Fibroblast of skin of abdomen (primary cell): Measurements from ENCODE around the gene SLC25A23.
"Not testable (repeated sequence)": the region's sequence is repeated elsewhere in the genome, so short reads cannot be mapped to it uniquely, and the experiment has no call there.

Experiments used
- DNase-seq: peaks from one replicate; pipeline ENCODE4 v3.0.0-alpha.2; 2013

SLC25A23 gene

DNA sequence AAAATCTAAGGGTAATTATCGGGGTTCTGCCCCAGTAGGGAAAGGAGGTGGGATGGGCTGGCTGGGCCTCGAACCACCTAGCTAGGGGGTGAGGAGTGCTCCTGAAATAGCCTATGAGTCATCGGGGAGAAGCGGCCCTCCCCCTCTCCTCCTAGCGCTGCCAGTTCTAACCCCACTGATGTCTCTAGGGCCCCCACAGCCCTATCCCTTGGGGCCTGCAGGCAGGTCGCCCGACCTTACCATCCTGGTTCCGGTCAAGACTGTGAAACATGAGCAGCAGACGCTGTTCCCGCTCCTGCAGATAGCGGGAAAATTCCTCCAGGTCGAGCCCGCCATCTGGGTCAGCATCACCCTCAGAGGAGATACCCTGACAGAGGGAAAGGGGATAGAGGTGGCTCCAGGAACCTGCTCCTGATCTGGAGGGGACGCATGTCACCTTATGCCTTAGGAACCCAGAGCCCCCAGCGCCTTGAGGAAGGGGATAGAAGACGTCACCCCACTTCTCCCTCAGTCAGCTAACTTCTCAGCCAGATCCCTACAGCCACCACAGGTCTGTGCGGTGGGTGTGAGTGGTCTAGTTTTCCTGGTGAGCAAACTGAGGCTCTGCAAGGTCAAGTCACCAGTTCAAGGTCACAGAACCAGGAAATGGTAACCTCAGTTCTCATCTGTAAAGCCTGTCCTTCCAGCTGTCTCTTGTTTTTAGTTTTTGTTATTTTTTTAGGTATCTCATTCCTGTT is 1.5 kb downstream of the SLC25A23 start:
- DNase-seq = no peak

- DNase-seq = no peak
Measured at GRCh38 chr19:6455924-6456323, 3.7 kb downstream of the SLC25A23 start.

DNA sequence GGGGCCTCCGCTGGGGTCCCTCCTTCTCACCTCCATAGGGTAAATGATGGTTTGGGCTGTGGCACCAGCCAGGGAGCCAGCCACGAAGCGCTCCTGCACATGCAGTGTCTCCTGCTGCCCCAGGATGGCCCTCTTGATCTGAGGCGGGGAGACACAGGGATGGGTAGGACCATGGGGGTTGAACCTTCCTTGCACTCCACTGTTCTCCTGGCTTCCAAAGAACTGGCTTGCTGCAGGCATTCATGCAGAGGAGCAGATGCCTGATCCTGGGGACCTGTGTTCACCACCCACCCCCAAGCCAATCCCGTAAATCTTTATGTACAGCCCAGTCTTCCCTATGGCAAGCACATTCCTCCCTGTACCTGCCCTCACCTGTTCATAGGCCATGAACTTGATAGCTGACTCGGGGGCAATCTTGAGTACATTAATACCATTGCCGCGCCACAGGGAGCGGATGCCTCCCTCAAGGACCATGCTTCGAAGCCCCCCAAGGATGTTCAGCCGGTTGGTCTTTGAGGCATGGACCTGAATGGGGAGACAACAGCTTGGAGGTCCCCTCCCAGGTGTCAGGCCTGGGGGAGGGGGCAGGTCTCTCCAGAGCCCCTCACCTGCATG is 5.5 kb downstream of the SLC25A23 start:
- DNase-seq = no peak

- DNase-seq = no peak
Measured at GRCh38 chr19:6452899-6453298, 6.7 kb downstream of the SLC25A23 start.

GRCh38 chr19:6452223-6452614 is 7.4 kb downstream of the SLC25A23 start:
- DNase-seq = no peak

- DNase-seq = no peak
Measured at GRCh38 chr19:6451583-6452222, 7.9 kb downstream of the SLC25A23 start.

DNA sequence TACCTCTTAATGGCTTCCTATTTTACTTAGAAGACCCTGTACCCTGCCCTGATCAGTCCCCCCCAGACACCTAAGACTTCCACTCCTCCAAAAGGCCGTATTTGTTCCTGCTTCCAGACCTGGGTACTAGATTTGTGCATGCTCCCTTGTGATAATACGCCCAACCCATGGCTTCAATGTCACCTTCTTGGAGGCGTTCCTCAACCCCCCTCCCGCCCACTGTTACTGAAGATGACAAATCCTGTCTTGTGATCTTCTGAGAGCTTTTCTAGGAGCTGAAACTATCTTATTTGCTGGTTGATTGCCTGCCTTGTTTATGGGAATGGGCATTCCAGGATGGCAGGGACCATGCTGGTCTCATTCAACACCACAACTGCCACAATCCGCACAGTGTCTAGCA is 9.4 kb downstream of the SLC25A23 start:
- no peak for DNase-seq

DNA sequence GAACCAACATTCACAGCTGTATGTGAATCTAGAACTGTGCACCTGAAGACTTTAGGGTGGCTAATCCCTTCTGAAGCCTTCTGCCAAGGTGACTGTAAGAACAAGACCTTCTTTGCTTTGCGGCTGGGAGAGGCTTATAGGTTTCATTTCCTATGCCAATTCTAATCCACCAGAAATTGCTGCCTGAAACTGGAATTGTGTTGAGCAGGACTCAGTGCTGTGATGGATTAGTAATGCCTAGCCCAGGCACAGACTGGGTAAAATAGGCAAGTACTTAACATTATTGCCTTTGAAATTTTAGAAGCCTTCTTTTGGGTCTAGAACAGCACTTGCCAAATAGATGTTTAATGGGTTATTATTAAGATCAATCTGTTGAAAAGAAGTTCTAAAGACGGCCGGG is 11.5 kb downstream of the SLC25A23 start:
- no peak for DNase-seq

DNA sequence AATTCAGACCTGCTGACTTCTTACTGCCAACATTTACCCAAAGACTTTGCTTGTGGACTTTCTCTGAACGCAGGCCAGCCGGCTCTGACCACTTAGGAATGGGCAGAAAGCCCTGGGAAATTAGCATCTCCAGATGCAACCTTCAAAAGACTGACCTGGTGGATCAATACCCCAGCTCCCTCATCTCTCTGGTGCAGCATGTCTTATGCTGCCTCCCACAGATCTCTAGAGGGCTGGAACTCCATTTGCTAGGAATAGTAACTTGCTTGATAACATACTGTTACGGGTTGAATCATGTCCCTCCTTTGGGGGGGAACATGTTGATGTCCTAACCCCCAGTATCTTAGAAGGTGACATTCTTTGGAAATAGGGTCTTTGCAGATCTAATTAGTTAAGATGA is 13.1 kb downstream of the SLC25A23 start:
- no peak for DNase-seq

DNA sequence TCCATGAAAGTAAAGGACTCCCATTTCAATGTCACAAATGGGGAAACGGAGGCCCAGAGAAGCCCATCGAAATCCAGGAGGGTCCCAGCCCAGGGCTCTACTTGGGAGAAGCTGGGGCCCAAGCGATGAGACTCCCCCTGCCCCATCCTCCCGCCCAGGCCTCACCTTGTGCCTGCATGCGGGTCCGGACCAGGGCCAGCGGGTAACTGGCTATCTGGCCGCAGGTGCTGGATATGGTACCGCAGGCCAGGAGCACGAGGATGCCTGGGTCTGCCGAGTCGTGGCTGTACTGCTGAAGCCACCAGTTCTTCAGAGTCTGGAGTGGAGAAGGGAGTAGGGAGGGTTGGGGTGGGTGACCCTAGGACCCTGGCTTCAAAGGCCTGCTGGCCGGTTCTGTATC is 15.6 kb downstream of the SLC25A23 start:
- DNase-seq = no peak

DNA sequence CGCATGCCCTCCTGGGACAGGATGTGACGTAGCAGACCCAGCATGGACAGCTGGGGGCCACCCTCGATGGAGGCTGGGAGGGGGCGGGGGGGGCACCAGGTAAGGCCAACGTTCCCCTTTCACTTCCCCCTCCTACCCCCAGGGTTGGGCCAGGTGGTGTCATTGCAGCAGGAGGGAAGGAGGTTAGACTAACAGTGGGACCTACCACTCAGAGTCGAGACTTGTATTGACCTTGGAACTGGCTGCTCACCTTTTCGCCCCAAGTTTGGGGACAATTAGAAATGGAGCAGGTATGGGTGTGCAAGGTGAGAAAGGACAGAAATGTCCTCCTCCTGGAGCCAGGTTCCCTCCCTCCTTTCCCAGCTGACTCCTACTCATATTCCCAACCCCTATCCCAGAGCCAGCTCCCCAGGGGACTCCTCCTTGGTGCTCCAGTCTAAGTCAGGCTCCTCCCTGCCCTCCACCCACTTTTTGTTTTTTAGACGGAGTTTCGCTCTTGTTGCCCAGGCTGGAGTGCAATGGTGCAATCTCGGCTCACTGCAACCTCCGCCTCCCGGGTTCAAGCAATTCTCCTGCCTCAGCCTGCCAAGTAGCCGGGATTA is 17.4 kb downstream of the SLC25A23 start:
- no peak for DNase-seq

DNA sequence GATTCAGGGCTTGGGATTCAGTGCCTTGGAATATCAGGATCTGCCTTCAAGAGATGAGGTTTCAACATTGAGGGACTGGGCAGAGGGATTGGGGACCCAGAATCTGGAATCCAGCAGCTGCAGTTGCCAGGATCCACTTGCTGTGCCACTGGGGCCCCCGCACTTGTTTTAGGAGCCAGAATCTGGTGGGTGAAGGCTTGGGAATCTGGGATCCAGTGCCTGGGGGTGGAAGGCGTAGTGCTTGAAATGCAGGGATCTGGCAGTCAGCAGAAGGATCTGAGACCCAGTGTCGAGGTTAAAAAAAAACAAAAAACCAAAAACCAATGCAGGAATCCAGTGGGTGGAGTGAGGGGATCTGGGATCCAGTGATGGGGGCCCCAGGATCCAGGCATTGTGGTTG is 18.7 kb downstream of the SLC25A23 start:
- no peak for DNase-seq

DNA sequence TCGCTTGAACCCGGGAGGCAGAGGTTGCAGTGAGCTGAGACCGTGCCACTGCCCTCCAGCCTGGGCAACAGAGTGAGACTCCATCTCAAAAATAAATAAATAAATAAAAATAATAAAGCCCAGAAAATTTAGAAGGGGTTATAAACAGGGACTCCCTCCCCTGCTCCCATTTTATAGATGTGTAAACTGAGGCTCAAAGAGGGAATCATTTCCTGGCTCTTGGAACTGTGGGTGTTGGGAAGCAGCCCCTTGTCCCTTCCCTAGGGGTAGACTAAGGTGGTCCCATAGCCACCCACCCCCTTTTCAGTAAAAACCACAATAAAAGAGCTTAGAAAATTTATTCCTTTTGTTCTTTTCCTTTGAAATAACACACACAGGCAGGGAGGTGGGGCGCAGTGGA is 19.8 kb downstream of the SLC25A23 start:
- DNase-seq = no peak

DNA sequence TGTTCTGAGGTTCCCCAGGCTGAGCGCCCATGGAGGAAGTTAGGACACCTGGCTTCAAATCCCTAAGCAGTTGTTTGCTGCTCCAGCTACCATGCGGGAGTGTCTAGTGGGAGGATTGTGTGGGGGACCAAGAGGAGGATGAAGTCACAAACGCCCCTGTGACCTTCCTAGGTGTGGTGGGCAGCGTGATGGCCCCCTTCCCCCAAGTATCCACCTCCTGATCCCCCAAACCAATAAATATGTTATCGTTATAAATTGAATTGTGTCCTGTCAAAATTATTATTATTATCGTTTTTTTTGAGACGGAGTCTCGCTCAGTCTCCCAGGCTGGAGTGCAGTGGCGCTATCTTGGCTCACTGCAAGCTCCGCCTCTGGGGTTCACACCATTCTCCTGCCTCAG is 25.9 kb downstream of the SLC25A23 start, which contains the start of gene SLC25A41:
Gene SLC25A41, minus strand, starts transcription at position 101 of the 400 bp plus-strand sequence. Its CDS starts 70 bp downstream, at position 31.
- DNase-seq = no peak

GRCh38 chr19:6433165-6433564 is 26.4 kb downstream of the SLC25A23 start:
- no peak for DNase-seq

- DNase-seq = no peak
Measured at GRCh38 chr19:6431891-6432290, 27.7 kb downstream of the SLC25A23 start.

- DNase-seq = no peak
Measured at GRCh38 chr19:6429419-6430221, 30.0 kb downstream of the SLC25A23 start.

DNA sequence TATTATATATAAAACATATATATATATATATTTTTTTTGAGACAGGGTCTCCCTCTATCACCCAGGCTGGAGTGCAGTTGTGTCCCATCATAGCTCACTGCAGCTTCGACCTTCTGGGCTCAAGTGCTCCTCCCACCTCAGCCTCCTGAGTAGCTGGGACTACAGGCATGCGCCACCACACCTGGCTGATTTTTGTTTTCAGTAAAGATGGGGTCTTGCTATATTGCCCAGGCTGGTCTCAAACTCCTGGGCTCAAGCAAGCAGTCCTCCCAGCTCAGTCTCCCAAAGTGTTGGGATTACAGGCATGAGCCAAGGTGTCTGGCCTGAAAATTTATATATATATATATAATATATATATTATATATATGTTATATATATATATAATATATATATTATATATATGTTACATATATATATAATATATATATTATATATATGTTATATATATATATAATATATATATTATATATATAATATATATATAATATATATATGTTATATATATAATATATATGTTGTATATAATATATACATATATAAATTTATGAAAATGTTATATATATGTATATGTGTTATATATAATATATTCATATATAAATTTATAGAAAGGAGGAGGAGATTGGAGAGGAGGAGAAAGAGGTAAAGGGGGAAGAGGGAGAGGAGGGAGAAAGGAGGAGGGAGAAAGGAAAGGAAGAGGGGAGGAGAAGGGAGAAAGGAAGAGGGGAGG is 30.7 kb downstream of the SLC25A23 start:
- DNase-seq = not testable (repeated sequence)

- DNase-seq = no peak
Measured at GRCh38 chr19:6427131-6427530, 32.5 kb downstream of the SLC25A23 start.

- no peak for DNase-seq
Measured at GRCh38 chr19:6425732-6426620, 33.6 kb downstream of the SLC25A23 start.
